ENCODE results near the gene GSN. TPM values are rescaled to one million over a fixed set of nuclear protein-coding genes. Genes with fewer than 3 reads are reported as not detected.

The GSN gene
- total RNA-seq, 1 experiment from 2014 or later: 68.3 TPM

DNA sequence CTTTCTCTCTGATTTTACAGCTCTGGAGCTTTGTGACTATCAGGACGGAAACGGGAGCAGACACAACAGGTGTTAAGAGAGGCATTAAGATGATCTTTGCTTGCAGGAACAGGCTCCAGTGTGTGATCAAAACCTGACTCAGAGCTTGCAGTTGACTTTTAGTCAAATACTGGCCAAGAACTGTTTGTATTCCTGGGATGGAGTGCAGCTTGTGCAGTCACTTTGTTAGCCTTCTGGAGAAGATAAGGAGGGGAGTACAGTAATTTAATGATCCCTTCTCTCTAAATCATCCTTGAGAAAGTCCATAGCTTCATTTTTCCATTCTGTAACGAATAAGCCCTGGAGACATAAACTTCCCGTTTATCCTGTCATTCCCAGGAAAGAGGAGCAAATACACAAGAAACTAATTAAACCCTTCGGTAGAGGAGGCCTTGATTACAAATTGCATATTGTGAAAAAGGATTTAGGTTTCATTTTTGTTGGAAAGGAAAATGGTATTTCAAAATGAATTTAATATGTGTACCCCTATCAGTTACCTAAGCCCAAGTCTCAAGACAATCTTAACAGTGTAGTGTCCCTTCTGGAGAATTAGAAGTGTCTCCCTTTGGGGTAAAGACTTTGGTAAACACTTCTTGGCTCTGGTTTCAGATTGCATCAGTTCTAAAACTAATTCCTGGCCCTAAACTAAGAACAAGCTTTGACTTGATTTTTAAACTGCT lies 105.2 kb downstream of the GSN start:
- peak overlapping the region; percentile 27 for H3K27ac Mint-ChIP-seq (ENCODE audit: unreplicated experiment)
- CTCF ChIA-PET: interaction anchor here (0.7 to 1.3 kb wide), 2 partner anchors 95 to 350 kb away, joined by 3 to 4 read pairs; no protein-coding TSS in a partner anchor
- no peak for DNase-seq
- no peaks in the 10 kb centered on the region for H3K9me3 Mint-ChIP-seq (ENCODE audit: low read depth, unreplicated experiment)
- peaks cover 34% of the 10 kb centered on the region for H3K4me1 Mint-ChIP-seq (ENCODE audit: low read depth, unreplicated experiment)
- no peak for TF ChIP-seq CTCF (IDR thresholded peaks at IDR 0.05; ENCODE audit: unreplicated experiment)
- peaks cover 20% of the 10 kb centered on the region for H3K36me3 Mint-ChIP-seq (ENCODE audit: insufficient read depth, unreplicated experiment)
- no TSS peak for BruUV-seq (replicated peaks)
- H3K4me3 Mint-ChIP-seq (ENCODE audit: low read depth, unreplicated experiment): no peak overlapping the region
- intact Hi-C loops (cut with micrococcal nuclease; ENCODE audit: unreplicated experiment): no loop called here
- no peaks in the 10 kb centered on the region for H3K27me3 Mint-ChIP-seq (ENCODE audit: unreplicated experiment)

DNA sequence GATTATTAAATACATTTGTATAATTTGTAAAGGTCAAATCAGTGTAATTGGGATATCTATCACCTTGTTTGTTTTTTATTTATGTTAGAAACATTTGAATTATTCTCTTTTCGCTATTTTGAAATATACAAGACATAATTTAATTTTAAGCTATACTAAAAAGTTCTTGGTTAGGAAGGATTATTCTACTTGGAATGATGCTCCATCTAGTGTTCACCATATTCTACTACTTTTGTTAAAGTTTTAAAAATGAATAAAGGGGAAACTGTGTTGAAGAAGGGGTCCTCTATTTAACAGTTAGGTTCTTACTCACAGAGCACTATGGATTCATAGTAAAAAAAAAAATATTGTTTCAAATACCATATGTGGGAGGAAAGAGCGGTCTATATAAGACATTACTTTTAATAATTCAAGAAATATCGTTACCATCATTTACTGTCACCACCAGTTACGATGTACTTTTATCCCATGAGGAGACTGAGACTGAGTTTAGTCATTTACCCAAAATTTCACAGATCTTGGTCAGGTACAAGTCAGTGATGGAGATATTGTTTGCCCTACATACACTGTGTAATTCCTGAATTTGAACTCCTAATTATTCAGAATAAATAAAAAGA lies 108.4 kb downstream of the GSN start:
- no peak overlapping the region for H3K27ac Mint-ChIP-seq (ENCODE audit: unreplicated experiment)
- H3K9me3 Mint-ChIP-seq (ENCODE audit: low read depth, unreplicated experiment): no peaks in the 10 kb centered on the region
- no peaks in the 10 kb centered on the region for H3K36me3 Mint-ChIP-seq (ENCODE audit: insufficient read depth, unreplicated experiment)
- no peak for DNase-seq
- H3K27me3 Mint-ChIP-seq (ENCODE audit: unreplicated experiment): no peaks in the 10 kb centered on the region
- H3K4me1 Mint-ChIP-seq (ENCODE audit: low read depth, unreplicated experiment): peaks cover 21% of the 10 kb centered on the region
- intact Hi-C loops (cut with micrococcal nuclease; ENCODE audit: unreplicated experiment): loop anchor here (1.0 to 2.0 kb wide), 2 partner anchors 56 to 163 kb away; no protein-coding TSS in a partner anchor
- BruUV-seq (replicated peaks): no TSS peak
- CTCF ChIA-PET: interaction anchor here (0.7 to 1.7 kb wide), 5 partner anchors 49 to 98 kb away, joined by 3 to 13 read pairs (median 5); no protein-coding TSS in a partner anchor
- H3K4me3 Mint-ChIP-seq (ENCODE audit: low read depth, unreplicated experiment): no peak overlapping the region
- TF ChIP-seq CTCF (IDR thresholded peaks at IDR 0.05; ENCODE audit: unreplicated experiment): peak; percentile 12

DNA sequence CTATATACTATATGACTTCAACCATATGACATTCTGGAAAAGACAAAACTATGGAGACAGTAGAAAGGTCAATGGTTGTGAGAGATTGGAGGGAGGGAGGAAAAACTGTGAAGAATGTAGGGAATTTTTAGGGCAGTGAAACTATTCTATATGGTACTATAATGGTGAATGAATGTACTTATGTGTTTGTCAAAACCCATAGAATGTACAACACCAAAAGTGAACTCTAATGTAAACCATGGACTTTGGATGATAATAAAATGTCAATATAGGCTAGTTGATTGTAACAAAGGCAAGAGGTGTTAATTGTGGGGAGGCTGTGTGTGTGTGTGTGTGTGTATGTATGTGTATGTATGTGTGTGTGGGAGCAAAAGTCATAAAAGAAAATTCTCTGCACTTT lies 112.9 kb downstream of the GSN start:
- CTCF ChIA-PET: interaction anchor here (0.6 to 0.9 kb wide), 2 partner anchors 168 to 171 kb away, joined by 3 to 5 read pairs; no protein-coding TSS in a partner anchor
- DNase-seq: no peak
- Mint-ChIP-seq H3K4me3 (ENCODE audit: low read depth, unreplicated experiment) (no peak overlapping the region), H3K36me3 (ENCODE audit: insufficient read depth, unreplicated experiment) (no peaks in the 10 kb centered on the region), H3K9me3 (ENCODE audit: low read depth, unreplicated experiment) (no peaks in the 10 kb centered on the region), H3K4me1 (ENCODE audit: low read depth, unreplicated experiment) (no peaks in the 10 kb centered on the region), H3K27me3 (ENCODE audit: unreplicated experiment) (no peaks in the 10 kb centered on the region), H3K27ac (ENCODE audit: unreplicated experiment) (no peak overlapping the region)
- TF ChIP-seq CTCF (IDR thresholded peaks at IDR 0.05; ENCODE audit: unreplicated experiment): no peak
- BruUV-seq (replicated peaks): no TSS peak
- intact Hi-C loops (cut with micrococcal nuclease; ENCODE audit: unreplicated experiment): no loop called here

Other genes with a start within 250 kb of the GSN start
- gene C5, start 217.9 kb upstream of the GSN start, total RNA-seq (2022): 9.2 and 12.3 TPM in 2 replicates
- gene CNTRL, start 193.2 kb upstream of the GSN start, total RNA-seq (2022): 11.2 and 11.5 TPM in 2 replicates
- 42.5 and 44.2 TPM in 2 replicates for gene RAB14, start 66.3 kb upstream of the GSN start, total RNA-seq (2022)
- gene STOM, start 102.1 kb downstream of the GSN start, total RNA-seq (2022): 25.2 and 25.5 TPM in 2 replicates
- gene GGTA1, start 231.7 kb downstream of the GSN start, total RNA-seq (2022): not detected in 2 replicates